Sigmoid colon (tissue), 4 donors: ENCODE measurements around the gene SPATA20.

Source experiments
- EP300 ChIP-seq, 4 donors: sonication (generic); formaldehyde crosslinking; IDR thresholded peaks; one replicate each; pipeline ENCODE4 v1.6.1; 2017; ENCODE audit warnings: antibody characterized with exemption in 4 of 4
- POLR2A ChIP-seq, 2 donors: fragments of 450-650 bp; IDR thresholded peaks; one replicate each; pipeline ENCODE4 v1.6.1; 2016; ENCODE audit warnings: antibody characterized with exemption in 2 of 2, mild to moderate bottlenecking in 2 of 2, moderate library complexity in 2 of 2
- POLR2AphosphoS5 ChIP-seq, 4 donors: sonication (generic); formaldehyde crosslinking; IDR thresholded peaks; one replicate each; pipeline ENCODE4 v1.6.1; 2017; ENCODE audit warnings: antibody characterized with exemption in 4 of 4
- TF ChIP-seq, protein P1 (sequence below), 4 experiments: fragments of 450-650 bp in 3 of 4; fragments of 200-600 bp in 1 of 4; IDR thresholded peaks; one replicate each; pipeline ENCODE4 v1.5.1; 2016 to 2019; ENCODE audit warnings: antibody characterized with exemption in 4 of 4, mild to moderate bottlenecking in 3 of 4, moderate library complexity in 2 of 4

DNA sequence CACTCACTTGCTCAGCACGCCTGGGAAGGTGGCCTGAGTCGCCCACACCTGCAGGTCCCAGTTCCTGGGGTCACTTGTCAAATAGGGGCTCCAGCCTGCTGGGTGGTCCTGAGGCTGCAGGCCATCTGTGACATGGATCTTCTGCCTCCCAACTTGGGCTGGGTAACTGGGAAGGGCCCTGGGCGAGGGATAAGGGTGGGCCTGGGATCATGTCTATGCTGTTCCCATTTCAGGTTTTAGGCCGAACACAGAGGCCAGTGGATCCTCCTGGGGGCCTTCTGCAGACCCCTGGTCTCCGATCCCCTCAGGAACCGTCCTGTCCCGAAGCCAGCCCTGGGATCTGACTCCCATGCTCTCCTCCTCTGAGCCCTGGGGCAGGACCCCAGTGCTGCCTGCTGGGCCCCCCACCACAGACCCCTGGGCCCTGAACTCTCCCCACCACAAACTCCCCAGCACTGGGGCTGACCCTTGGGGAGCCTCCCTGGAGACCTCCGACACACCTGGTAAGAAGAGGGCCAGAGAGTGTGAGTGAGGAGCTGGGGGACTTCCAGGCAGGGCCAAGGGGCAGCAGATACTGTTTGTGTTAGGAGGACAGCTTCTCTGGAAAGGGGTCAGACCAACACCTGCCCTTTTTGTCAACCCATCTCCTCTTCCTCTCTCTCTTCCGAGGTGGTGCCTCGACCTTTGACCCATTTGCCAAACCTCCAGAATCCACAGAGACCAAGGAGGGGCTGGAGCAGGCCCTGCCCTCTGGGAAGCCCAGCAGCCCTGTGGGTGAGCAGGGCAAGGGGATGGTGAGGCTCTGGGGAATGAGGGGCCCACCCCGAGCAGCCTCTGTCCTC is 6.2 kb upstream of the SPATA20 start:
- TF ChIP-seq, protein P1, sequence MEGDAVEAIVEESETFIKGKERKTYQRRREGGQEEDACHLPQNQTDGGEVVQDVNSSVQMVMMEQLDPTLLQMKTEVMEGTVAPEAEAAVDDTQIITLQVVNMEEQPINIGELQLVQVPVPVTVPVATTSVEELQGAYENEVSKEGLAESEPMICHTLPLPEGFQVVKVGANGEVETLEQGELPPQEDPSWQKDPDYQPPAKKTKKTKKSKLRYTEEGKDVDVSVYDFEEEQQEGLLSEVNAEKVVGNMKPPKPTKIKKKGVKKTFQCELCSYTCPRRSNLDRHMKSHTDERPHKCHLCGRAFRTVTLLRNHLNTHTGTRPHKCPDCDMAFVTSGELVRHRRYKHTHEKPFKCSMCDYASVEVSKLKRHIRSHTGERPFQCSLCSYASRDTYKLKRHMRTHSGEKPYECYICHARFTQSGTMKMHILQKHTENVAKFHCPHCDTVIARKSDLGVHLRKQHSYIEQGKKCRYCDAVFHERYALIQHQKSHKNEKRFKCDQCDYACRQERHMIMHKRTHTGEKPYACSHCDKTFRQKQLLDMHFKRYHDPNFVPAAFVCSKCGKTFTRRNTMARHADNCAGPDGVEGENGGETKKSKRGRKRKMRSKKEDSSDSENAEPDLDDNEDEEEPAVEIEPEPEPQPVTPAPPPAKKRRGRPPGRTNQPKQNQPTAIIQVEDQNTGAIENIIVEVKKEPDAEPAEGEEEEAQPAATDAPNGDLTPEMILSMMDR (IDR thresholded peaks at IDR 0.05), result no peak
- TF ChIP-seq EP300 (IDR thresholded peaks at IDR 0.05), result no peak
- TF ChIP-seq POLR2AphosphoS5 (IDR thresholded peaks at IDR 0.05), result no peak
- no peak for TF ChIP-seq POLR2A (IDR thresholded peaks at IDR 0.05)
